GM18907 (cell line): Measurements from ENCODE around the gene RGPD8.
"Not testable (repeated sequence)": the region's sequence is repeated elsewhere in the genome, so short reads cannot be mapped to it uniquely, and the experiment has no call there.

Experiments
- ATAC-seq: cut with Tn5 transposase; IDR thresholded peaks from one replicate; pipeline ENCODE4 v1.9.1; 2021; ENCODE audit warnings: mild to moderate bottlenecking, moderate library complexity; ENCODE audit not compliant: unreplicated experiment

RGPD8 gene

GRCh38 chr2:112433480-112433879 lies at the start of gene RGPD8:
Gene RGPD8 (minus strand): TSS chr2:112433645. CDS start chr2:112433453, 192 bp downstream.
- ATAC-seq, result peak; percentile 96

- ATAC-seq, result no peak
Observed at GRCh38 chr2:112483042-112483473, 49.6 kb upstream of the RGPD8 start.

GRCh38 chr2:112482309-112483041 lies 49.0 kb upstream of the RGPD8 start:
- ATAC-seq, result peak; percentile 32

GRCh38 chr2:112481528-112482233 lies 48.2 kb upstream of the RGPD8 start, which contains the start of gene TTL:
Gene TTL (plus strand): TSS chr2:112482156. CDS start chr2:112482345, 189 bp downstream.
- ATAC-seq, result peak; percentile 59

GRCh38 chr2:112481050-112481527 lies 47.6 kb upstream of the RGPD8 start:
- peak; percentile 67 for ATAC-seq

GRCh38 chr2:112480530-112481049 lies 47.1 kb upstream of the RGPD8 start:
- no peak for ATAC-seq

GRCh38 chr2:112476434-112476833 lies 43.0 kb upstream of the RGPD8 start:
- no peak for ATAC-seq

- ATAC-seq, result no peak
Observed at GRCh38 chr2:112474844-112475486, 41.5 kb upstream of the RGPD8 start.

- ATAC-seq, result no peak
Observed at GRCh38 chr2:112472547-112473263, 39.3 kb upstream of the RGPD8 start.

GRCh38 chr2:112465382-112465781 lies 31.9 kb upstream of the RGPD8 start:
- ATAC-seq, result no peak

GRCh38 chr2:112463256-112463655 lies 29.8 kb upstream of the RGPD8 start:
- no peak for ATAC-seq

GRCh38 chr2:112462178-112462577 lies 28.7 kb upstream of the RGPD8 start:
- ATAC-seq, result no peak

- no peak for ATAC-seq
Observed at GRCh38 chr2:112459372-112459771, 25.9 kb upstream of the RGPD8 start.

- ATAC-seq, result no peak
Observed at GRCh38 chr2:112454586-112454985, 21.1 kb upstream of the RGPD8 start.

- no peak for ATAC-seq
Observed at GRCh38 chr2:112451317-112451716, 17.9 kb upstream of the RGPD8 start.

- no peak for ATAC-seq
Observed at GRCh38 chr2:112449854-112450253, 16.4 kb upstream of the RGPD8 start.

- ATAC-seq, result not testable (repeated sequence)
Observed at GRCh38 chr2:112444256-112444655, 10.8 kb upstream of the RGPD8 start.

- ATAC-seq, result not testable (repeated sequence)
Observed at GRCh38 chr2:112438603-112439261, 5.3 kb upstream of the RGPD8 start.

GRCh38 chr2:112437405-112437831 lies 4.0 kb upstream of the RGPD8 start:
- ATAC-seq, result not testable (repeated sequence)

GRCh38 chr2:112436993-112437392 lies 3.5 kb upstream of the RGPD8 start:
- ATAC-seq, result not testable (repeated sequence)
